ENCODE measurements around the gene LRRC28.

The LRRC28 gene

GRCh38 chr15:99249270-99249841 lies 1.9 kb upstream of the LRRC28 start, which contains the start of gene TTC23:
Gene TTC23, minus strand, starts transcription at chr15:99249581. Its CDS starts 20,869 bp downstream, at chr15:99228712.
- no peak for DNase-seq (ENCODE audit: low spot score)

GRCh38 chr15:99250001-99250400 lies 1.3 kb upstream of the LRRC28 start:
- DNase-seq (ENCODE audit: low spot score): no peak

GRCh38 chr15:99250494-99250856 lies 806 bp upstream of the LRRC28 start:
- DNase-seq (ENCODE audit: low spot score): no peak

- peak; percentile 18 for DNase-seq (ENCODE audit: low spot score)
These were observed 1.0 kb downstream of the LRRC28 start for GRCh38 chr15:99252326-99252725.

GRCh38 chr15:99253381-99254090 lies 2.3 kb downstream of the LRRC28 start:
- no peak for DNase-seq (ENCODE audit: low spot score)

GRCh38 chr15:99257107-99257750 lies 5.9 kb downstream of the LRRC28 start:
- DNase-seq (ENCODE audit: low spot score): no peak

GRCh38 chr15:99264125-99264524 lies 12.8 kb downstream of the LRRC28 start:
- DNase-seq (ENCODE audit: low spot score): no peak

- no peak for DNase-seq (ENCODE audit: low spot score)
These were observed 14.3 kb downstream of the LRRC28 start for GRCh38 chr15:99265541-99266070.

GRCh38 chr15:99267957-99268356 lies 16.7 kb downstream of the LRRC28 start:
- DNase-seq (ENCODE audit: low spot score): no peak

- DNase-seq (ENCODE audit: low spot score): no peak
These were observed 17.1 kb downstream of the LRRC28 start for GRCh38 chr15:99268431-99268830.

- no peak for DNase-seq (ENCODE audit: low spot score)
These were observed 22.5 kb downstream of the LRRC28 start for GRCh38 chr15:99273801-99274200.

GRCh38 chr15:99275061-99275460 lies 23.8 kb downstream of the LRRC28 start:
- no peak for DNase-seq (ENCODE audit: low spot score)

- DNase-seq (ENCODE audit: low spot score): peak; percentile 67
These were observed 24.3 kb downstream of the LRRC28 start for GRCh38 chr15:99275525-99276128.

- DNase-seq (ENCODE audit: low spot score): no peak
These were observed 28.0 kb downstream of the LRRC28 start for GRCh38 chr15:99279290-99279689.

GRCh38 chr15:99279827-99280226 lies 28.5 kb downstream of the LRRC28 start:
- DNase-seq (ENCODE audit: low spot score): no peak

- no peak for DNase-seq (ENCODE audit: low spot score)
These were observed 30.8 kb downstream of the LRRC28 start for GRCh38 chr15:99282121-99282520.

- no peak for DNase-seq (ENCODE audit: low spot score)
These were observed 31.3 kb downstream of the LRRC28 start for GRCh38 chr15:99282586-99282985.

GRCh38 chr15:99283717-99284116 lies 32.4 kb downstream of the LRRC28 start:
- no peak for DNase-seq (ENCODE audit: low spot score)

GRCh38 chr15:99291643-99292042 lies 40.4 kb downstream of the LRRC28 start:
- DNase-seq (ENCODE audit: low spot score): no peak

- DNase-seq (ENCODE audit: low spot score): no peak
These were observed 44.6 kb downstream of the LRRC28 start for GRCh38 chr15:99295840-99296239.

GRCh38 chr15:99296386-99296785 lies 45.1 kb downstream of the LRRC28 start:
- DNase-seq (ENCODE audit: low spot score): no peak

- DNase-seq (ENCODE audit: low spot score): no peak
These were observed 52.6 kb downstream of the LRRC28 start for GRCh38 chr15:99303907-99304306.

All from NAMALWA (cell line).